CD8-positive, alpha-beta memory T cell (primary cell): Measurements from ENCODE around the gene ZBTB16. TPM values are rescaled to one million over a fixed set of nuclear protein-coding genes. Genes with fewer than 3 reads are reported as not detected.

Experiments
- CTCF ChIA-PET: fragments of 350-600 bp; sonication (Branson Sonifier 250); formaldehyde crosslinking; loops from one replicate; lab custom pipeline; 2021; ENCODE audit warnings: antibody characterized with exemption; lab: Charles Lee
- POLR2A ChIA-PET: fragments of 350-600 bp; sonication (Branson Sonifier 250); formaldehyde crosslinking; loops from one replicate; lab custom pipeline; 2021; ENCODE audit warnings: antibody characterized with exemption; lab: Charles Lee
- DNase-seq, 5 donors: peaks; one replicate each; pipeline versions ENCODE4 v3.0.0 to v3.0.0-alpha.2; 2020 to 2022; ENCODE audit warnings: mixed read lengths in 1 of 5
- H3K27ac ChIP-seq: one replicate; pipeline ENCODE4 v1.7.0; 2013; ENCODE audit warnings: low read depth, mild to moderate bottlenecking, low read length, moderate library complexity
- H3K27me3 ChIP-seq: 2 replicates; pipeline ENCODE4 v1.7.0; 2013; ENCODE audit warnings: low read length, mild to moderate bottlenecking; ENCODE audit not compliant: insufficient read depth, poor library complexity, severe bottlenecking
- H3K36me3 ChIP-seq: 2 replicates; pipeline ENCODE4 v1.7.0; 2013; ENCODE audit warnings: mild to moderate bottlenecking, low read length, moderate library complexity; ENCODE audit not compliant: insufficient read depth
- H3K4me1 ChIP-seq: 2 replicates; pipeline ENCODE4 v1.7.0; 2013; ENCODE audit warnings: mild to moderate bottlenecking, low read length, moderate library complexity; ENCODE audit not compliant: insufficient read depth
- H3K4me3 ChIP-seq: 2 replicates; pipeline ENCODE4 v1.7.0; 2013; ENCODE audit warnings: mild to moderate bottlenecking, low read length
- H3K9me3 ChIP-seq: 2 replicates; pipeline ENCODE4 v1.7.0; 2013; ENCODE audit warnings: mild to moderate bottlenecking, low read length
- H3K27ac Mint-ChIP-seq, 8 donors: one replicate each; pipeline ENCODE4 v1.8.0; 2020 to 2021; ENCODE audit warnings: mixed read lengths in 8 of 8, mild to moderate bottlenecking in 6 of 8, inconsistent platforms in 3 of 8, moderate library complexity in 3 of 8
- H3K27me3 Mint-ChIP-seq, 2 donors: one replicate each; pipeline ENCODE4 v1.8.0; 2020 to 2021; ENCODE audit warnings: mixed read lengths in 2 of 2, mild to moderate bottlenecking in 1 of 2, moderate library complexity in 1 of 2
- H3K36me3 Mint-ChIP-seq, 3 donors: one replicate each; pipeline ENCODE4 v1.8.0; 2020 to 2021; ENCODE audit warnings: mixed read lengths in 3 of 3, inconsistent platforms in 1 of 3, mild to moderate bottlenecking in 1 of 3
- H3K4me1 Mint-ChIP-seq, 3 donors: one replicate each; pipeline ENCODE4 v1.8.0; 2020 to 2021; ENCODE audit warnings: mixed read lengths in 3 of 3, inconsistent platforms in 1 of 3, mild to moderate bottlenecking in 1 of 3
- H3K4me3 Mint-ChIP-seq, 7 donors: one replicate each; pipeline ENCODE4 v1.8.0; 2020 to 2021; ENCODE audit warnings: mixed read lengths in 7 of 7, mild to moderate bottlenecking in 6 of 7, moderate library complexity in 4 of 7, inconsistent platforms in 2 of 7
- H3K9me3 Mint-ChIP-seq, 5 donors: one replicate each; pipeline ENCODE4 v1.8.0; 2020 to 2022; ENCODE audit warnings: mixed read lengths in 5 of 5, mild to moderate bottlenecking in 3 of 5, moderate library complexity in 2 of 5, inconsistent platforms in 1 of 5
- polyA plus RNA-seq: library from polyadenylated mRNA; unstranded; fragments of 300-500 nt; fragmentation: Illumina TruSeq; gene quantifications from one replicate; pipeline ENCODE4 v1.2.3, GENCODE V29; 2021
- total RNA-seq, 2 experiments: library from RNA; stranded (reverse); gene quantifications; one replicate each; pipeline ENCODE4 v1.2.3, GENCODE V29; 2021

ZBTB16 gene
- total and polyA plus RNA-seq, 3 experiments from 2014 or later: 2.1 to 71.9 (median 2.2) TPM

DNA sequence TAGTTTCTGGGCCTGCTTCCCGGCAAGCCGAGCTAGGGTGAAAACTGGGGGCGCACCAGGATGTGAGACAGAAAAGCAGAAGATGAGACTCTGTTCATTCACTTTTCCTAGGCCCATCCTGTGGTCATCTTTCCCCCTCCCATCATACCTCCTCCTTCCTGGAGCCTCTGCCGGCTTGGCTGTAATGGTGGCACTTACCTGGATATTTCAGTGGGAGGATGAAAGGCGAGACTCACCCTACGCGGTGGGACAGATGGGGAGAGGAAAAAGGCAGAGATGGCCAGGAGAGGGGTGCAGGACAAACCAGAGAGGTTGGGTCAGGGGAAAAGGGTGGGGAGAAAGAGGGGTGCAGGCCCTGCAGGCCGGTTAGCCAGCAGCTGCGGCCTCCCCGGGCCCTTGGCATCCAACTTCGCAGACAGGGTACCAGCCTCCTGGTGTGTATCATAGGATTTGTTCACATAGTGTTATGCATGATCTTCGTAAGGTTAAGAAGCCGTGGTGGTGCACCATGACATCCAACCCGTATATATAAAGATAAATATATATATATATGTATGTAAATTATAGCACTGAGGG lies 195.1 kb downstream of the ZBTB16 start:
- Histone ChIP-seq H3K4me3 (no peak overlapping the region), H3K27ac (no peak overlapping the region), H3K36me3 (no peaks in the 10 kb centered on the region), H3K27me3 (no peaks in the 10 kb centered on the region), H3K4me1 (no peaks in the 10 kb centered on the region), H3K9me3 (no peaks in the 10 kb centered on the region)
- H3K4me1 Mint-ChIP-seq: peaks cover 0 to 7% (median 6%) of the 10 kb centered on the region in 3 donors
- no peak overlapping the region for H3K27ac Mint-ChIP-seq
- no peak for DNase-seq
- peaks cover 0 to 3% (median 2%) of the 10 kb centered on the region in 3 donors for H3K36me3 Mint-ChIP-seq
- H3K4me3 Mint-ChIP-seq: no peak overlapping the region
- CTCF ChIA-PET: interaction anchor here (1.5 kb wide), 1 partner anchor 8 kb away, joined by 5 read pairs; no protein-coding TSS in a partner anchor
- H3K9me3 Mint-ChIP-seq: peaks cover 0 to 2% (median 0%) of the 10 kb centered on the region in 5 donors
- H3K27me3 Mint-ChIP-seq: peaks cover 0 to 3% of the 10 kb centered on the region in 2 donors
- POLR2A ChIA-PET: no interaction called here

DNA sequence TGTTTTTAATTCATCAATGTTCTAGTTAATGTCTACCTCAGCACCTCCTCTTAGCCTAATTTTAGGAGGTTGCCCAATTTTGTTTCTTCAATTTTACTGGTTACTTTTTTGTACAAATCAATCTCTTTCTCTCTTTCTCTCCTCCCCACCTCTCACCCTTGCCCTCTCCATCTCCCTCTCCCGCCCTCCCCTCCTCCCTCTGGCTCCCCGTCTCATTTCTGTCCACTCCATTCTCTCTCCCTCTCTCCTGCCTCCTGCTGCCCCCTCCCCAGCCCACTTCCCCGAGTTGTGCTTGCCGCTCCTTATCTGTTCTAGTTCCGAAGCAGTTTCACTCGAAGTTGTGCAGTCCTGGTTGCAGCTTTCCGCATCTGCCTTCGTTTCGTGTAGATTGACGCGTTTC lies 195.8 kb downstream of the ZBTB16 start:
- no peaks in the 10 kb centered on the region for H3K27me3 ChIP-seq

DNA sequence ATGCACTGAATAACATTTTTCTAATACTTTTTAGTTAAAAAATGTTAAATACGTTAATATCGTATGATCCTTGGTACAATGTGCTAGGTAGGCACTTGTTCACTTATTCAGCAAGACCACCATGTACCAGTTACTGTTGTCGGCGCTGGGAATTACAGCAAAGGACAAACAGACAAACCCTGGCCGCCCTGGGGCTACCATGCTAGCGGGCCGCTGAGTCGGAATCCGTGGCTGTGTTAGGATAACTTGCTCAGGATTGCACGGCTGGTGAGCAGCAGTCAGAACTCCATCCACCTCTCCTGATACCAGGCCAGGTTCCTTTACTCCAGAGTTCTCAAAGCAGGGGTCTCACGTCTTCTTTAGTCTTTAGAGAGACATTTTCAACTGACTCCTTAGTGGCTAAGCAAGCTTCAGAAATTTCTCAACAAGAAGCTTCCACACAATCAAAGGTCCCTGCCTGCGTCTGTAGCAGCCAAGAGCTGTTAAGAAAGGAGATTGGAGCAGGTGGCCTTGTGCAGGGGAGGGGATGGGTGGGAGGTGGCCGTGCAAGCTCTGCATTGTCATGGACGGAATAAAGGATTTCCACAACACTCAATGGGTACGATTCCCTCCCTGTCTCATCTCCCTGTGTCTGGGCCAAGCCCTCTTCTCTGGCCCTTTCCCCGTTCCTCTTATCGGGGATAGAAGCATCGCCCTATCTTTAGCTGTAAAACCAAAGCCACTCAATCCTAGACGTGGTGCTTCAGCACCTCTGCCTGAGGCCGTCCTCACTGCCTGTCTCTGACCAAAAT lies 196.9 kb downstream of the ZBTB16 start:
- no peak overlapping the region for H3K4me3 ChIP-seq
- Mint-ChIP-seq H3K27ac (peak overlapping the region in 2 of 8 donors; percentile 14 to 82), H3K36me3 (no peaks in the 10 kb centered on the region), H3K27me3 (peaks cover 0 to 4% of the 10 kb centered on the region in 2 donors), H3K4me3 (no peak overlapping the region), H3K9me3 (peaks cover 0 to 2% (median 0%) of the 10 kb centered on the region in 5 donors), H3K4me1 (peaks cover 0 to 7% (median 6%) of the 10 kb centered on the region in 3 donors)
- no peaks in the 10 kb centered on the region for H3K36me3 ChIP-seq
- ChIA-PET POLR2A (no interaction called here), CTCF (interaction anchor here (1.7 to 10.1 kb wide), 2 partner anchors 12 to 224 kb away, joined by 3 to 180 read pairs; no protein-coding TSS in a partner anchor)
- no peaks in the 10 kb centered on the region for H3K4me1 ChIP-seq
- H3K27me3 ChIP-seq: no peaks in the 10 kb centered on the region
- H3K27ac ChIP-seq: no peak overlapping the region
- DNase-seq: no peak
- H3K9me3 ChIP-seq: no peaks in the 10 kb centered on the region

More for the DNA sequence above, 195.8 kb downstream of the ZBTB16 start:
- peaks cover 0 to 2% (median 2%) of the 10 kb centered on the region in 3 donors for H3K36me3 Mint-ChIP-seq
- ChIA-PET CTCF (no interaction called here), POLR2A (no interaction called here)
- Histone ChIP-seq H3K9me3 (no peaks in the 10 kb centered on the region), H3K36me3 (no peaks in the 10 kb centered on the region), H3K4me1 (no peaks in the 10 kb centered on the region), H3K27ac (no peak overlapping the region), H3K4me3 (no peak overlapping the region)
- DNase-seq: no peak
- H3K4me3 Mint-ChIP-seq: peak overlapping the region in 1 of 7 donors; percentile 60
- H3K27me3 Mint-ChIP-seq: peaks cover 0 to 5% of the 10 kb centered on the region in 2 donors
- H3K4me1 Mint-ChIP-seq: peaks cover 0 to 7% (median 6%) of the 10 kb centered on the region in 3 donors
- peak overlapping the region in 1 of 8 donors; percentile 40 for H3K27ac Mint-ChIP-seq
- H3K9me3 Mint-ChIP-seq: peaks cover 0 to 2% (median 0%) of the 10 kb centered on the region in 5 donors

GRCh38 chr11:114256967-114257286 lies 197.4 kb downstream of the ZBTB16 start:
- Mint-ChIP-seq H3K27ac (peak overlapping the region in 2 of 8 donors; percentile 14 to 82), H3K9me3 (peaks cover 0 to 2% (median 0%) of the 10 kb centered on the region in 5 donors), H3K27me3 (peaks cover 0 to 4% of the 10 kb centered on the region in 2 donors), H3K4me3 (no peak overlapping the region), H3K4me1 (peaks cover 0 to 6% (median 4%) of the 10 kb centered on the region in 3 donors), H3K36me3 (no peaks in the 10 kb centered on the region)
- Histone ChIP-seq H3K9me3 (no peaks in the 10 kb centered on the region), H3K36me3 (no peaks in the 10 kb centered on the region), H3K27me3 (no peaks in the 10 kb centered on the region), H3K27ac (no peak overlapping the region), H3K4me1 (no peaks in the 10 kb centered on the region), H3K4me3 (no peak overlapping the region)
- CTCF ChIA-PET: interaction anchor here (1.0 to 10.4 kb wide), 4 partner anchors 11 to 263 kb away, joined by 3 to 180 read pairs (median 76); no protein-coding TSS in a partner anchor
- no peak for DNase-seq
- POLR2A ChIA-PET: no interaction called here

GRCh38 chr11:114257621-114258558 lies 198.4 kb downstream of the ZBTB16 start:
- Mint-ChIP-seq H3K36me3 (no peaks in the 10 kb centered on the region), H3K27ac (peak overlapping the region in 3 of 8 donors; percentile 21 to 82 (median 55)), H3K27me3 (peaks cover 0 to 4% of the 10 kb centered on the region in 2 donors), H3K9me3 (peaks cover 0 to under 1% (median 0%) of the 10 kb centered on the region in 5 donors), H3K4me1 (peaks cover 0 to 6% (median 4%) of the 10 kb centered on the region in 3 donors), H3K4me3 (peak overlapping the region in 1 of 7 donors; percentile 29)
- Histone ChIP-seq H3K27ac (no peak overlapping the region), H3K27me3 (no peaks in the 10 kb centered on the region), H3K9me3 (no peaks in the 10 kb centered on the region), H3K4me3 (no peak overlapping the region), H3K36me3 (no peaks in the 10 kb centered on the region), H3K4me1 (no peaks in the 10 kb centered on the region)
- no peak for DNase-seq
- POLR2A ChIA-PET: no interaction called here
- CTCF ChIA-PET: interaction anchor here (1.0 to 10.4 kb wide), 8 partner anchors 10 to 363 kb away, joined by 3 to 180 read pairs (median 24); no protein-coding TSS in a partner anchor

DNA sequence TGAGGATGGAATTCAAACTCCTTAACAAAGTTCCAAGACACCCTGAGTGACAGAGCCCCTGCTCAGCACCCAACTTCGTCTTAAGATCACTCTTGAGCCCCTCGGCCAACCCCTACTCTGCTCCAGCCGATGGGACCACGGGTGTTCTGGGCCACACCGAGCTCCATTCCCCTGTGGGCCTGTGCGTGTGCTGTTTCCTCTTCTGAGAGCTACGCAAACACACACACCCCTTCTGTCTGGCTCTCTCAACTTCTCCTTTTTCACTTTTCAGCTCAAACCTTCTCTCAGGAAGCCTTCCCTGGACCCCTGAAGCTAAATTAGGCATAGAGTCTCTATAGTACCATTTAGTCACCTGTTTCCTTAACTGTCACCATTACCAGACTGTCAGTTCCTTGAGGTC lies 199.2 kb downstream of the ZBTB16 start:
- no peak for DNase-seq
- no peaks in the 10 kb centered on the region for H3K9me3 Mint-ChIP-seq
- CTCF ChIA-PET: interaction anchor here (1.0 to 10.4 kb wide), 9 partner anchors 66 to 364 kb away, joined by 3 to 180 read pairs (median 35); no protein-coding TSS in a partner anchor
- POLR2A ChIA-PET: no interaction called here
- H3K36me3 Mint-ChIP-seq: no peaks in the 10 kb centered on the region
- no peaks in the 10 kb centered on the region for H3K36me3 ChIP-seq
- no peak overlapping the region for H3K4me3 ChIP-seq
- no peak overlapping the region for H3K27ac ChIP-seq
- H3K9me3 ChIP-seq: no peaks in the 10 kb centered on the region
- H3K4me1 ChIP-seq: no peaks in the 10 kb centered on the region
- peaks cover 0 to 4% of the 10 kb centered on the region in 2 donors for H3K27me3 Mint-ChIP-seq
- peak overlapping the region in 5 of 8 donors; percentile 15 to 80 (median 64) for H3K27ac Mint-ChIP-seq
- no peak overlapping the region for H3K4me3 Mint-ChIP-seq
- H3K4me1 Mint-ChIP-seq: peaks cover 0 to 6% (median 4%) of the 10 kb centered on the region in 3 donors
- H3K27me3 ChIP-seq: no peaks in the 10 kb centered on the region

DNA sequence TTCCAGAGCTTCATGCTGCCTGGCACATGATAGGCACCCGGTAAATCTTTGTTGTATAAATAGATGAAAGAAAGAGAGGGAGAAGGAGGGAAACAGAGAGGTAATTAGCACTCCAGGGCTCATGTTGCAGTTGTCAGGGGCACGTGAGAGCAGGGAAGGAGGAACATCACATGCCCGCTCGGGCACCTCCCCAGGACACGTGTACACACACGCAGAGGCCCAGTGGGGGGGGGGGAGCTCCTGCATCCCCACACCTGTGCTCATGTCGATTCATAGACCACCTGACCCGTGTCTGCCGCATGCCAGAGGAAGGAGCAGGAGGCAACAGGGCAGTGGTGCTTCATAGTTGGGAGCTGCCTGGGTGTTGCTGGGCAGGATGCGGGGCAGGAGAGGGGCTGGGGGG lies 199.6 kb downstream of the ZBTB16 start:
- Histone ChIP-seq H3K27me3 (no peaks in the 10 kb centered on the region), H3K27ac (no peak overlapping the region), H3K4me1 (no peaks in the 10 kb centered on the region), H3K9me3 (no peaks in the 10 kb centered on the region), H3K4me3 (no peak overlapping the region), H3K36me3 (no peaks in the 10 kb centered on the region)
- H3K4me1 Mint-ChIP-seq: peaks cover 0 to 6% (median 4%) of the 10 kb centered on the region in 3 donors
- POLR2A ChIA-PET: no interaction called here
- CTCF ChIA-PET: interaction anchor here (1.0 to 10.4 kb wide), 11 partner anchors 11 to 364 kb away, joined by 3 to 180 read pairs (median 23); no protein-coding TSS in a partner anchor
- H3K36me3 Mint-ChIP-seq: no peaks in the 10 kb centered on the region
- H3K4me3 Mint-ChIP-seq: no peak overlapping the region
- peak overlapping the region in 4 of 8 donors; percentile 51 to 80 (median 70) for H3K27ac Mint-ChIP-seq
- no peaks in the 10 kb centered on the region for H3K9me3 Mint-ChIP-seq
- DNase-seq: no peak
- peaks cover 0 to 4% of the 10 kb centered on the region in 2 donors for H3K27me3 Mint-ChIP-seq
